ENCODE measurements around the gene OOEP.

GRCh38 chr6:73409395-73409794 lies 39.7 kb upstream of the OOEP start:
- TF ChIP-seq POLR2A (IDR thresholded peaks at IDR 0.05; ENCODE audit: low read depth) (no peak), CTCF (IDR thresholded peaks at IDR 0.05) (no peak), POLR2AphosphoS5 (IDR thresholded peaks at IDR 0.05) (no peak), EP300 (IDR thresholded peaks at IDR 0.05) (no peak)

Measured in esophagus muscularis mucosa (tissue), 4 donors.